Measurements from ENCODE around the gene SLC2A5. TPM values are rescaled to one million over a fixed set of nuclear protein-coding genes. Genes with fewer than 3 reads are reported as not detected.
"Not testable (repeated sequence)": the region's sequence is repeated elsewhere in the genome, so short reads cannot be mapped to it uniquely, and the experiment has no call there.

SLC2A5 gene
- total and polyA plus RNA-seq, 4 donors = 4.9 to 12.9 (median 5.7) TPM

DNA sequence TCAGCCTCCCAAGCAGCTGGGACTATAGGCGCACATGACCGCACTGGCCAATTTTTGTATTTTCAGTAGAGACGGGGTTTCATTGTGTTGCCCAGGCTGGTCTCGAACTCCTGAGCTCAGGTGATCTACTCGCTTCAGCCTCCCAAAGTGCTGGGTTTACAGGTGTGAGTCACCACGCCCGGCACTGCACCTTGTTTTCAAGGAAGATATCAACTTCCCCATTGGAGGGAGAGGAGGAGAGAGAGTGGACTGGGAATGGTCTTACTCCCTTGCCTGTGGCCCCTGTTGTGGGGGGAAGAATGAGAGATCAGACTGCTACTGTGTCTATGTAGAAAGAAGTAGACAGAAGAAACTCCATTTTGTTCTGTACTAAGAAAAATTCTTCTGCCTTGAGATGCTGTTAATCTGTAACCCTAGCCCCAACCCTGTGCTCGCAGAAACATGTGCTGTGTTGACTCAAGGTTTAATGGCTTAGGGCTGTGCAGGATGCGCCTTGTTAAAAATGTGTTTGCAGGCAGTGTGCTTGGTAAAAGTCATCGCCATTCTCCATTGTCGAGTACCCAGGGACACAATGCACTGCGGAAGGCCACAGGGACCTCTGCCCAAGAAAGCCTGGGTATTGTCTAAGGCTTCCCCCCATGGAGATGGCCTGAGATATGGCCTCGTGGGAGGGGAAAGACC lies 67.8 kb downstream of the SLC2A5 start:
- H3K9me3 ChIP-seq (ENCODE audit: control insufficient read depth, insufficient read depth, low read length); H3K27me3 ChIP-seq (ENCODE audit: control insufficient read depth, insufficient read depth, low read length); H3K4me1 ChIP-seq (ENCODE audit: control insufficient read depth, insufficient read depth, low read length); H3K4me3 ChIP-seq (ENCODE audit: low read depth, low read length); H3K27ac ChIP-seq (ENCODE audit: low read depth, low read length); H3K36me3 ChIP-seq (ENCODE audit: control insufficient read depth, insufficient read depth, low read length); DNase-seq (ENCODE audit: low read depth in 4 of 6, low spot score in 6 of 6): not testable (repeated sequence)
- WGBS (ENCODE audit: insufficient coverage) = 78% methylated on average over 11 of the region's 13 CpGs

GRCh38 chr1:8993962-8994675 lies 75.3 kb downstream of the SLC2A5 start:
- H3K9me3 ChIP-seq (ENCODE audit: control insufficient read depth, insufficient read depth, low read length); H3K27me3 ChIP-seq (ENCODE audit: control insufficient read depth, insufficient read depth, low read length); H3K4me3 ChIP-seq (ENCODE audit: low read depth, low read length); H3K27ac ChIP-seq (ENCODE audit: low read depth, low read length); DNase-seq (ENCODE audit: low read depth in 4 of 6, low spot score in 6 of 6); H3K36me3 ChIP-seq (ENCODE audit: control insufficient read depth, insufficient read depth, low read length); H3K4me1 ChIP-seq (ENCODE audit: control insufficient read depth, insufficient read depth, low read length): not testable (repeated sequence)
- WGBS (ENCODE audit: insufficient coverage) = 87% methylated on average over 3 of the region's 13 CpGs

GRCh38 chr1:8992936-8993687 lies 76.3 kb downstream of the SLC2A5 start:
- WGBS (ENCODE audit: insufficient coverage) = 100% methylated on average over 3 of the region's 8 CpGs
- H3K4me3 ChIP-seq (ENCODE audit: low read depth, low read length) = no peak overlapping the region
- no peak for DNase-seq (ENCODE audit: low read depth in 4 of 6, low spot score in 6 of 6)
- H3K4me1 ChIP-seq (ENCODE audit: control insufficient read depth, insufficient read depth, low read length) = peaks cover 10% of the 10 kb centered on the region
- H3K36me3 ChIP-seq (ENCODE audit: control insufficient read depth, insufficient read depth, low read length) = no peaks in the 10 kb centered on the region
- H3K27me3 ChIP-seq (ENCODE audit: control insufficient read depth, insufficient read depth, low read length) = no peaks in the 10 kb centered on the region
- H3K27ac ChIP-seq (ENCODE audit: low read depth, low read length) = no peak overlapping the region
- no peaks in the 10 kb centered on the region for H3K9me3 ChIP-seq (ENCODE audit: control insufficient read depth, insufficient read depth, low read length)

DNA sequence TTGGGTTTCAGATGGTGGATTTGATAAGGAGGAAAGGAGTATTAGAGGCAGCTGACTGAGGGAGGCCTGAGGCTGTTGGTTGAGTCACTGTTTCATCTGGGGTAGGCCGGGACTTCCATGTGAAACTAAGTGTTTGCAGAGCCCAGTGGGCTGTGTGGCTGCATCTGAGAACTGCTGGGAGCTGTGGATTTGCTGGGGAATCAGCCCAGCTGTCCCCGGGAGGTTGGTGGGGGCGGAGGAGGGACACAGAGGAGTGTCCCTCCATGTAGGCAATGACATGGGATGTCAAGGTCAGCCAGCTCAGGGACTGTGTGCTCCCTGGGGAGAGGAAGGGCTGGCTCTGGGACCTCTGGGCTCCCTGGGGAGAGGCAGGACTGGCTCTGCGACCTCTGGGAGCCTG lies 79.6 kb downstream of the SLC2A5 start:
- H3K9me3 ChIP-seq (ENCODE audit: control insufficient read depth, insufficient read depth, low read length) = no peaks in the 10 kb centered on the region
- H3K4me1 ChIP-seq (ENCODE audit: control insufficient read depth, insufficient read depth, low read length) = peaks cover 35% of the 10 kb centered on the region
- H3K4me3 ChIP-seq (ENCODE audit: low read depth, low read length) = no peak overlapping the region
- no peak overlapping the region for H3K27ac ChIP-seq (ENCODE audit: low read depth, low read length)
- H3K36me3 ChIP-seq (ENCODE audit: control insufficient read depth, insufficient read depth, low read length) = no peaks in the 10 kb centered on the region
- WGBS (ENCODE audit: insufficient coverage) = 87% methylated on average over 4 of the region's 4 CpGs
- no peaks in the 10 kb centered on the region for H3K27me3 ChIP-seq (ENCODE audit: control insufficient read depth, insufficient read depth, low read length)
- no peak for DNase-seq (ENCODE audit: low read depth in 4 of 6, low spot score in 6 of 6)

- peaks cover 35% of the 10 kb centered on the region for H3K4me1 ChIP-seq (ENCODE audit: control insufficient read depth, insufficient read depth, low read length)
- H3K4me3 ChIP-seq (ENCODE audit: low read depth, low read length) = no peak overlapping the region
- H3K27me3 ChIP-seq (ENCODE audit: control insufficient read depth, insufficient read depth, low read length) = no peaks in the 10 kb centered on the region
- H3K36me3 ChIP-seq (ENCODE audit: control insufficient read depth, insufficient read depth, low read length) = no peaks in the 10 kb centered on the region
- no peak overlapping the region for H3K27ac ChIP-seq (ENCODE audit: low read depth, low read length)
- 94% methylated on average over 9 of the region's 11 CpGs for WGBS (ENCODE audit: insufficient coverage)
- H3K9me3 ChIP-seq (ENCODE audit: control insufficient read depth, insufficient read depth, low read length) = no peaks in the 10 kb centered on the region
- no peak for DNase-seq (ENCODE audit: low read depth in 4 of 6, low spot score in 6 of 6)
Measured at GRCh38 chr1:8989061-8989460, 80.4 kb downstream of the SLC2A5 start.

- H3K36me3 ChIP-seq (ENCODE audit: control insufficient read depth, insufficient read depth, low read length) = no peaks in the 10 kb centered on the region
- peaks cover 35% of the 10 kb centered on the region for H3K4me1 ChIP-seq (ENCODE audit: control insufficient read depth, insufficient read depth, low read length)
- DNase-seq (ENCODE audit: low read depth in 4 of 6, low spot score in 6 of 6) = no peak
- no peaks in the 10 kb centered on the region for H3K9me3 ChIP-seq (ENCODE audit: control insufficient read depth, insufficient read depth, low read length)
- H3K4me3 ChIP-seq (ENCODE audit: low read depth, low read length) = no peak overlapping the region
- no peaks in the 10 kb centered on the region for H3K27me3 ChIP-seq (ENCODE audit: control insufficient read depth, insufficient read depth, low read length)
- H3K27ac ChIP-seq (ENCODE audit: low read depth, low read length) = no peak overlapping the region
- WGBS (ENCODE audit: insufficient coverage) = 86% methylated on average over 10 of the region's 13 CpGs
Measured at GRCh38 chr1:8988618-8988967, 80.8 kb downstream of the SLC2A5 start.

GRCh38 chr1:8987881-8988617 lies 81.4 kb downstream of the SLC2A5 start:
- H3K27ac ChIP-seq (ENCODE audit: low read depth, low read length) = peak overlapping the region; percentile 57
- no peak overlapping the region for H3K4me3 ChIP-seq (ENCODE audit: low read depth, low read length)
- H3K4me1 ChIP-seq (ENCODE audit: control insufficient read depth, insufficient read depth, low read length) = peaks cover 35% of the 10 kb centered on the region
- no peaks in the 10 kb centered on the region for H3K9me3 ChIP-seq (ENCODE audit: control insufficient read depth, insufficient read depth, low read length)
- no peaks in the 10 kb centered on the region for H3K36me3 ChIP-seq (ENCODE audit: control insufficient read depth, insufficient read depth, low read length)
- DNase-seq (ENCODE audit: low read depth in 4 of 6, low spot score in 6 of 6) = peak; percentile 7 to 76 (median 45)
- no peaks in the 10 kb centered on the region for H3K27me3 ChIP-seq (ENCODE audit: control insufficient read depth, insufficient read depth, low read length)
- WGBS (ENCODE audit: insufficient coverage) = 6% methylated on average over 2 of the region's 9 CpGs

DNA sequence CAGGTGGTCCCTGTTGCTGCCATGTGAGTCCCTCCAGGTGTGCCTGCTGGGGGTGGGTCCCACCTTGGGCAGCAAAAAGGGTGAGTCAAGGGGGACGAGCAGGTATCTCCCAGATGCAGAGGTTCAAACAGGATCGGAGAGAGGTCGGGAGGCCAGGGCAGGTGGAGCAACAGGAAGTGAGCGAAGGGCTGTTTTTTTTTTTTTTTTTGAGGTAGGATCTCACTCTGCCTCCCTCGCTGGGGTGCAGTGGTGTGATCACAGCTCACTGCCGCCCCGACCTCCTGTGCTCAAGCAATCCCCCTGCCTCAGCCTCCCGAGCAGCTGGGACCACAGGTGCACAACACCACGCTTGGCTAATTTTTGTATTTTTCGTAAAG lies 82.6 kb downstream of the SLC2A5 start:
- Histone ChIP-seq H3K27me3 (ENCODE audit: control insufficient read depth, insufficient read depth, low read length) (no peaks in the 10 kb centered on the region), H3K9me3 (ENCODE audit: control insufficient read depth, insufficient read depth, low read length) (no peaks in the 10 kb centered on the region), H3K27ac (ENCODE audit: low read depth, low read length) (peak overlapping the region; percentile 1), H3K4me1 (ENCODE audit: control insufficient read depth, insufficient read depth, low read length) (peaks cover 35% of the 10 kb centered on the region), H3K4me3 (ENCODE audit: low read depth, low read length) (no peak overlapping the region), H3K36me3 (ENCODE audit: control insufficient read depth, insufficient read depth, low read length) (no peaks in the 10 kb centered on the region)
- WGBS (ENCODE audit: insufficient coverage) = 99% methylated on average over 10 of the region's 10 CpGs
- DNase-seq (ENCODE audit: low read depth in 4 of 6, low spot score in 6 of 6) = no peak

GRCh38 chr1:8985915-8986813 lies 83.3 kb downstream of the SLC2A5 start:
- Histone ChIP-seq H3K36me3 (ENCODE audit: control insufficient read depth, insufficient read depth, low read length) (no peaks in the 10 kb centered on the region), H3K27me3 (ENCODE audit: control insufficient read depth, insufficient read depth, low read length) (no peaks in the 10 kb centered on the region), H3K9me3 (ENCODE audit: control insufficient read depth, insufficient read depth, low read length) (no peaks in the 10 kb centered on the region), H3K4me3 (ENCODE audit: low read depth, low read length) (no peak overlapping the region), H3K27ac (ENCODE audit: low read depth, low read length) (peak overlapping the region; percentile 1), H3K4me1 (ENCODE audit: control insufficient read depth, insufficient read depth, low read length) (peaks cover 35% of the 10 kb centered on the region)
- 67% methylated on average over 14 of the region's 14 CpGs for WGBS (ENCODE audit: insufficient coverage)
- DNase-seq (ENCODE audit: low read depth in 4 of 6, low spot score in 6 of 6) = peak; percentile 44 to 97 (median 70)

Data from spinal cord (tissue), 10 donors.